SK-N-SH (cell line): ENCODE results near the gene CFAP20DC. TPM values are rescaled to one million over a fixed set of nuclear protein-coding genes. Genes with fewer than 3 reads are reported as not detected.

Experiments used
- CTCF ChIA-PET: fragments of 300-600, 350-600 bp; formaldehyde crosslinking; extraction: SDS; loops from one replicate; lab custom pipeline; 2021; lab: Yijun Ruan, JAX
- POLR2A ChIA-PET: fragments of 350-600 bp; sonication (Branson Sonifier 250); formaldehyde crosslinking; extraction: SDS; loops from one replicate; lab custom pipeline; 2020; ENCODE audit warnings: antibody characterized with exemption, inconsistent platforms; lab: Yijun Ruan, JAX
- DNase-seq: peaks from one replicate; pipeline ENCODE4 v3.0.0; 2012
- H2AFZ ChIP-seq: fragments of 200-600 bp; sonication (generic); 2 replicates; pipeline ENCODE4 v1.8.1; 2016; ENCODE audit warnings: antibody characterized with exemption, mild to moderate bottlenecking, low read depth
- H3F3A ChIP-seq: fragments of 200-600 bp; sonication (generic); replicated peaks from 2 replicates; pipeline ENCODE3; 2016; ENCODE audit warnings: antibody characterized with exemption, mild to moderate bottlenecking; ENCODE audit not compliant: insufficient read depth
- H3K27ac ChIP-seq, 2 experiments: fragments of 200-500 bp in 1 of 2; fragments of 200-600 bp in 1 of 2; sonication (Bioruptor generic) in 1 of 2; sonication (generic), shearing (Covaris generic) in 1 of 2; 2 replicates each; pipeline versions ENCODE4 v1.5.1 to v1.6.1; 2014 to 2016; ENCODE audit warnings: low read depth in 2 of 2, inconsistent platforms in 1 of 2, low read length in 1 of 2, mild to moderate bottlenecking in 1 of 2, mixed read lengths in 1 of 2
- H3K27me3 ChIP-seq: fragments of 200-600 bp; sonication (generic), shearing (Covaris generic); 2 replicates; pipeline ENCODE4 v1.6.1; 2016; ENCODE audit warnings: mixed run types; ENCODE audit not compliant: insufficient read depth
- H3K36me3 ChIP-seq, 2 experiments: fragments of 200-500 bp in 1 of 2; fragments of 200-600 bp in 1 of 2; sonication (Bioruptor generic) in 1 of 2; sonication (generic) in 1 of 2; replicated peaks in 1 of 2; 2 replicates each; pipeline versions ENCODE3 to v1.5.1; 2014 to 2016; ENCODE audit warnings: low read length in 1 of 2, mild to moderate bottlenecking in 1 of 2; ENCODE audit not compliant: insufficient read depth in 2 of 2, control insufficient read depth in 1 of 2
- H3K4me1 ChIP-seq, 2 experiments: fragments of 200-500 bp in 1 of 2; fragments of 200-600 bp in 1 of 2; sonication (Bioruptor generic) in 1 of 2; sonication (generic), shearing (Covaris generic) in 1 of 2; 2 replicates each; pipeline versions ENCODE4 v1.5.1 to v1.6.1; 2014 to 2016; ENCODE audit warnings: low read depth in 1 of 2, low read length in 1 of 2, mixed run types in 1 of 2; ENCODE audit not compliant: insufficient read depth in 2 of 2, control insufficient read depth in 1 of 2
- H3K4me2 ChIP-seq: fragments of 200-600 bp; sonication (generic), shearing (Covaris generic); 2 replicates; pipeline ENCODE4 v1.6.1; 2017; ENCODE audit warnings: mixed run types
- H3K4me3 ChIP-seq, 2 experiments: fragments of 200-500 bp in 1 of 2; fragments of 200-600 bp in 1 of 2; sonication (Bioruptor generic) in 1 of 2; sonication (generic), shearing (Covaris generic) in 1 of 2; 2 replicates each; pipeline versions ENCODE4 v1.5.1 to v1.8.1; 2014 to 2016; ENCODE audit warnings: low read depth in 2 of 2, inconsistent platforms in 1 of 2, low read length in 1 of 2, mild to moderate bottlenecking in 1 of 2, mixed read lengths in 1 of 2, moderate library complexity in 1 of 2
- H3K79me2 ChIP-seq: fragments of 200-600 bp; sonication (generic); 2 replicates; pipeline ENCODE4 v1.8.1; 2017; ENCODE audit warnings: mild to moderate bottlenecking; ENCODE audit not compliant: insufficient read depth
- H3K9ac ChIP-seq: fragments of 200-600 bp; sonication (generic); 2 replicates; pipeline ENCODE4 v1.6.1; 2017; ENCODE audit warnings: mixed run types
- H3K9me2 ChIP-seq: fragments of 200-600 bp; sonication (generic); 2 replicates; pipeline ENCODE4 v1.6.1; 2017; ENCODE audit warnings: mixed run types
- H3K9me3 ChIP-seq: fragments of 200-600 bp; sonication (generic); 2 replicates; pipeline ENCODE4 v1.6.1; 2017; ENCODE audit warnings: mixed run types, mild to moderate bottlenecking, moderate library complexity
- H4K20me1 ChIP-seq: fragments of 200-600 bp; sonication (generic); 2 replicates; pipeline ENCODE4 v1.6.1; 2017; ENCODE audit warnings: mild to moderate bottlenecking, mixed run types; ENCODE audit not compliant: insufficient read depth
- ELF1 ChIP-seq: IDR thresholded peaks from 2 replicates; pipeline ENCODE4 v1.4.0; 2012
- EP300 ChIP-seq, 2 experiments: IDR thresholded peaks; 2 replicates each; pipeline versions ENCODE4 v1.4.0 to v1.6.1; 2012; ENCODE audit warnings: borderline replicate concordance in 1 of 2, low read depth in 1 of 2, low read length in 1 of 2
- FOSL2 ChIP-seq: IDR thresholded peaks from 2 replicates; pipeline ENCODE4 v1.4.0; 2012; ENCODE audit warnings: low read depth, mild to moderate bottlenecking, moderate library complexity, borderline replicate concordance
- FOXM1 ChIP-seq: IDR thresholded peaks from 2 replicates; pipeline ENCODE4 v1.4.0; 2012; ENCODE audit warnings: low read depth, mild to moderate bottlenecking
- GABPA ChIP-seq: IDR thresholded peaks from 2 replicates; pipeline ENCODE4 v1.4.0; 2012; ENCODE audit warnings: low read depth, mild to moderate bottlenecking
- IRF3 ChIP-seq: fragments of 150-350 bp; IDR thresholded peaks from 2 replicates; pipeline ENCODE4 v1.6.1; 2016; ENCODE audit warnings: mild to moderate bottlenecking, low read depth, low read length
- MEF2A ChIP-seq: IDR thresholded peaks from 2 replicates; pipeline ENCODE4 v1.4.0; 2012; ENCODE audit warnings: low read depth, borderline replicate concordance
- NRF1 ChIP-seq: IDR thresholded peaks from 2 replicates; pipeline ENCODE4 v1.6.1; 2012; ENCODE audit warnings: low read depth, mild to moderate bottlenecking, low read length
- PBX3 ChIP-seq: IDR thresholded peaks from 2 replicates; pipeline ENCODE4; 2012
- POLR2AphosphoS5 ChIP-seq: IDR thresholded peaks from 2 replicates; pipeline ENCODE4 v1.6.1; 2012; ENCODE audit warnings: low read depth, low read length
- RCOR1 ChIP-seq: fragments of 150-350 bp; IDR thresholded peaks from 2 replicates; pipeline ENCODE4 v1.6.1; 2017; ENCODE audit warnings: antibody characterized with exemption, low read length
- REST ChIP-seq: IDR thresholded peaks from 2 replicates; pipeline ENCODE4 v1.6.1; 2012; ENCODE audit warnings: mild to moderate bottlenecking, low read depth, low read length, moderate library complexity
- SIN3A ChIP-seq: IDR thresholded peaks from 2 replicates; pipeline ENCODE4 v1.6.1; 2012; ENCODE audit warnings: low read depth, mild to moderate bottlenecking, low read length, moderate library complexity, borderline replicate concordance
- SMC3 ChIP-seq: IDR thresholded peaks from 2 replicates; pipeline ENCODE4 v1.6.1; 2012; ENCODE audit warnings: low read depth, low read length, improper control_type of control experiment
- TAF1 ChIP-seq: IDR thresholded peaks from 2 replicates; pipeline ENCODE4 v1.6.1; 2012; ENCODE audit warnings: low read depth, mild to moderate bottlenecking, low read length, moderate library complexity, borderline replicate concordance
- ZBTB33 ChIP-seq: IDR thresholded peaks from 2 replicates; pipeline ENCODE4 v1.4.0; 2012; ENCODE audit warnings: low read depth, borderline replicate concordance
- WGBS: methylation state at CpG from one replicate; pipeline ENCODE4 v1.1.6; 2017; ENCODE audit warnings: low lambda C conversion rate; 5-methylcytosine and 5-hydroxymethylcytosine counted together
- polyA plus RNA-seq, 3 experiments: library from polyadenylated mRNA; depleted of rRNA; stranded (reverse); fragments of >200 nt; gene quantifications; 2 replicates each; pipeline ENCODE4 v1.2.3, GENCODE V29; 2012

The CFAP20DC gene
- polyA plus RNA-seq, 1 of the 3 experiments (the other 2 are of a cell fraction): 1.8 TPM

GRCh38 chr3:59093521-59093920 is 43.7 kb upstream of the CFAP20DC start:
- ChIA-PET POLR2A (no interaction called here), CTCF (no interaction called here)
- H3K9me2 ChIP-seq: no peaks in the 10 kb centered on the region
- DNase-seq: no peak
- H2AFZ ChIP-seq: no peak overlapping the region
- TF ChIP-seq ELF1 (no peak), PBX3 (no peak), GABPA (no peak), FOSL2 (no peak), FOXM1 (no peak), EP300 (IDR thresholded peaks at IDR 0.05; ENCODE audit: borderline replicate concordance in 1 of 2, low read depth in 1 of 2, low read length in 1 of 2) (no peak), ZBTB33 (no peak), POLR2AphosphoS5 (no peak), MEF2A (no peak), RCOR1 (no peak), TAF1 (no peak), IRF3 (no peak), NRF1 (no peak), REST (no peak), SIN3A (no peak), SMC3 (no peak)
- TF ChIP-seq, all 33 proteins: peak for 0
- no peak overlapping the region for H3K4me2 ChIP-seq
- no peak overlapping the region for H3K4me3 ChIP-seq
- H3K27ac ChIP-seq: no peak overlapping the region
- H3K4me1 ChIP-seq: no peaks in the 10 kb centered on the region
- no peak overlapping the region for H3K9ac ChIP-seq
- no peaks in the 10 kb centered on the region for H4K20me1 ChIP-seq
- no peaks in the 10 kb centered on the region for H3K27me3 ChIP-seq
- WGBS: 60% methylated on average over 1 of the region's 1 CpG
- no peaks in the 10 kb centered on the region for H3K79me2 ChIP-seq
- H3K9me3 ChIP-seq: peaks cover 4% of the 10 kb centered on the region; the same call in 1 of the 2 replicates
- H3K36me3 ChIP-seq: no peaks in the 10 kb centered on the region
- H3F3A ChIP-seq: no peaks in the 10 kb centered on the region
